ENCODE measurements around the gene CASP2.
A peak's percentile ranks its signal among the peaks of the same experiment; 100 is the strongest.
"Not testable (repeated sequence)": the region's sequence is repeated elsewhere in the genome, so short reads cannot be mapped to it uniquely, and the experiment has no call there.

Gene CASP2

GRCh38 chr7:143256932-143257331, 31.2 kb upstream of the CASP2 start:
- DNase-seq: no peak
- peak; percentile 5 for ATAC-seq
- Mint-ChIP-seq H3K27me3 (no peaks in the 10 kb centered on the region), H3K9me3 (peaks cover 24 to 27% of the 10 kb centered on the region in 2 donors), H3K4me3 (no peak overlapping the region), H3K27ac (no peak overlapping the region), H3K4me1 (peaks cover 62% of the 10 kb centered on the region)

DNA sequence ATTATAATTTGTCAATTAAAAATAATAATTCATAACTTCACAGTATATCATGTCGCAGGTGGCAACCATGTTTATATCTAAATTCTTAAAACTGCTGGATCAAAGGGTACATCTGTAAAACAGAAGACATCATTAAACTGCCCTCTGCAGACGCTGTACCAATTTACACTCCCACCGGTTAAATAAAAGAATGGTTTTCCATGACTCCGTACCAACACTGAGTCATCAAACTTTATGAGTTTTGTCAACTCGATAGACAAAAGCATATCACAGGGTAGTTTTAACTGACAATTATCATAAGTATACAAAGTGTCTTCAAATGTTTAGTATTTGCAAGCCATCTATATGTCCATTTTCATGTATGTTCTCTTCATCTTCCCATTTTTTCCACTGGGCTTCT, 30.6 kb upstream of the CASP2 start:
- H3K4me1 Mint-ChIP-seq: peaks cover 62% of the 10 kb centered on the region
- H3K27ac Mint-ChIP-seq: no peak overlapping the region
- ATAC-seq (no peak), DNase-seq (no peak)
- peaks cover 19 to 25% of the 10 kb centered on the region in 2 donors for H3K9me3 Mint-ChIP-seq
- no peak overlapping the region for H3K4me3 Mint-ChIP-seq
- no peaks in the 10 kb centered on the region for H3K27me3 Mint-ChIP-seq

GRCh38 chr7:143258831-143259230, 29.3 kb upstream of the CASP2 start:
- peak overlapping the region in 1 of 2 donors; percentile 96 for H3K27ac Mint-ChIP-seq
- H3K4me3 Mint-ChIP-seq: peak overlapping the region; percentile 66 to 78
- H3K9me3 Mint-ChIP-seq: peaks cover 11 to 15% of the 10 kb centered on the region in 2 donors
- DNase-seq: no peak
- H3K4me1 Mint-ChIP-seq: peaks cover 64% of the 10 kb centered on the region
- peak; percentile 22 for ATAC-seq
- H3K27me3 Mint-ChIP-seq: no peaks in the 10 kb centered on the region

DNA sequence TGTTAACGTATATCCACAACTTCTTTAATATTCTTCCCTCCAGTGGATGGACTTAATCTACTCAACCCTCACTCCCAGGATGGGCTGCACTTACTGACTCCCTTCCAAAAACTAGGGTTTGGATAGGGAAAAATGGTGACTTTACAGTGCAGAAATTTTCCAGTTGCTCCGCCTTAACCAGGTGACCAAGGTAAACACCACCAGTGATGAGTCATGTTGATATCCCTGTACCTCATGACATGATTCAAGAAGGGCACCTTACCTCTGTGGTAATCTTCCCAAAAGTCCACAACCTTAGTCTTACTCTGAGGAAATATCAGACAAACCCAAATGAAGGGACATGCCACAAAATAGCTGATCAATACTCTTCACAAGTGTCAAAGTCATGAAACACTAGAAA, 28.4 kb upstream of the CASP2 start:
- Mint-ChIP-seq H3K9me3 (peaks cover 5 to 7% of the 10 kb centered on the region in 2 donors), H3K27me3 (no peaks in the 10 kb centered on the region), H3K27ac (no peak overlapping the region), H3K4me1 (peaks cover 67% of the 10 kb centered on the region), H3K4me3 (no peak overlapping the region)
- DNase-seq (no peak), ATAC-seq (no peak)

DNA sequence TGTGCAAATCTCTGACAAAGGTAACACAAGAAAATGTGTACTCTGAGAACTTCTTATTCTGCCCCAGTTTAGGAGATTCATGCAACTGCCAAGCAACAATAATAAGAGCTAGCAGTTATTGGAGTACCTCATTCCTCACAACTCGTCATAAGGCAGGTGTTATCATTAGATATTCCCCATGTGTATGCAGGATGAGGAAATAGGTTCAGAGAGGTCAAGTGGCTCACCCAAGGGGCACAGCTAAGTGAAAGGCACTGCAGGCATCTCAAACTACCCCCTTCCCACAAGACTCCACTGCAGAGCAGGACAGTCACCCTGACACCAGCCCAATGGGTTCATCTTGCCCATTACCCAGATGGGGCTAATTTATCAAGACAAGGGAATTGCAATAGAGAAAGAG, 26.2 kb upstream of the CASP2 start:
- DNase-seq (no peak), ATAC-seq (no peak)
- peak overlapping the region; percentile 41 to 96 for H3K4me3 Mint-ChIP-seq
- peaks cover 5 to 7% of the 10 kb centered on the region in 2 donors for H3K9me3 Mint-ChIP-seq
- peaks cover 65% of the 10 kb centered on the region for H3K4me1 Mint-ChIP-seq
- peak overlapping the region; percentile 30 to 51 for H3K27ac Mint-ChIP-seq
- H3K27me3 Mint-ChIP-seq: no peaks in the 10 kb centered on the region

DNA sequence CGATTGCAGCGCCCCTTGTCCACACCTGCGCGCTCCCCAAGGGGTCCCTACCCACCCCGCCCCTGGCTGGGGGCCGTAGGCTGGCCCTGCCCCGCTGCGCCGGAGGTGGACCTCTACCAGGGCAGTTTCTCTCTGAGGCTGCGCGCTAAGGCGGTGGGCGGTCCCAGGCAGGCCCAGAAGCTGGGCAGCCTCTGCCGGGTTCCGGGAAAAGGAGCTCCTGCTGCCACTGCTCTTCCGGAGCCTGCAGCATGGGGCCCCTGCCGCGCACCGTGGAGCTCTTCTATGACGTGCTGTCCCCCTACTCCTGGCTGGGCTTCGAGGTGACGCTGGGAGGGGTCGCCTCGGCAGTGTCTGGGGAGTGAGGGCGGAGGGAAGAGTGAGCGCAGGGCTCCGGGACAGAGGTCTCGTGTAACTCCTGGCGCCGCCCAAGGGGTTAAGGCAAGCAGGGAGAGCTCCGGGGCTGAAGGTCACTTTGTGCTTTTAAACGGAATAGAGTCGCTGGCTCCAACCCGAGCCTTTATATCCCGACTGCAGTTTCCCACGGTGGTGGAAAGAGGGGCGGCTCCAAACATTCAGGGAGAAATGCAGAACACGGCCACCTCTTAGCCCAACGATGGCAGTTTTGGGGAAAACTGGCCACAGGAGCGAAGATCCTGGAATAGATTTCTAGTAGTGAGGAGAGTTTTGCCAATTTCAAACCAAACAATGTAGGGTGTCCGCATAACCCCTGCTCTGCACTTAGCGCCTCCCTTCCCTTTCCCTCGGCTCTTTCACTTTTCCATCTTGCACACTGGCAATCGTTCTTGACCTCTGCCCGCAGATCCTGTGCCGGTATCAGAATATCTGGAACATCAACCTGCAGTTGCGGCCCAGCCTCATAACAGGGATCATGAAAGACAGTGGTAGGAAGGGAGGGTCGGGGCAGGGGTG, 24.6 kb upstream of the CASP2 start, which contains the start of gene GSTK1:
TSS of gene GSTK1 (plus strand) at position 176 of the 930 bp plus-strand sequence. CDS start at position 249, 73 bp downstream.
- Mint-ChIP-seq H3K27ac (peak within 1 kb of the TSS; percentile 99), H3K4me3 (peak within 1 kb of the TSS; percentile 95 to 96), H3K9me3 (peaks cover 5 to 7% of the 10 kb centered on the region in 2 donors), H3K27me3 (no peaks in the 10 kb centered on the region), H3K4me1 (peaks cover 53% of the 10 kb centered on the region)
- peak; percentile 98 for ATAC-seq
- peak; percentile 70 to 84 for DNase-seq

DNA sequence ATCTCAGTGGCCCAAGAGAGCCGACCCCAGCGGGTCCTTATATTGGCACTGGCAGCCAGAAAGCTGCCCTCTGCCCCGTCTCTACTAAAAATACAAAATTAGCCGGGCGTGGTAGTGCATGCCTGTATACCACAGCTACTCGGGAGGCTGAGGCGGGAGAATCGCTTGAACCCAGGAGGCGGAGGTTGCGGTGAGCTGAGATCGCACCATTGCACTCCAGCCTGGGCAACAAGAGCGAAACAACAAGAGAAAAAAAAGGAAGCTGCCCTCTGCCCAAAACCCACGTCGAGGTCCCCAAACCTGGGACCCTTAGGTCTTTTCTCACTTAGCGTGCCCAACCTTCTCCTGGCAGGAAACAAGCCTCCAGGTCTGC, 24.0 kb upstream of the CASP2 start:
- not testable (repeated sequence) for H3K27me3 Mint-ChIP-seq, DNase-seq, ATAC-seq, H3K9me3 Mint-ChIP-seq
- Mint-ChIP-seq H3K27ac (peak overlapping the region; percentile 99), H3K4me3 (peak overlapping the region; percentile 95 to 96), H3K4me1 (peaks cover 46% of the 10 kb centered on the region)

- Mint-ChIP-seq H3K4me3 (peak overlapping the region; percentile 95 to 96), H3K9me3 (peaks cover 5 to 7% of the 10 kb centered on the region in 2 donors), H3K27me3 (no peaks in the 10 kb centered on the region), H3K27ac (peak overlapping the region; percentile 90 to 99), H3K4me1 (peaks cover 37% of the 10 kb centered on the region)
- DNase-seq: no peak
- no peak for ATAC-seq
Measured at GRCh38 chr7:143265017-143265693, 23.0 kb upstream of the CASP2 start.

DNA sequence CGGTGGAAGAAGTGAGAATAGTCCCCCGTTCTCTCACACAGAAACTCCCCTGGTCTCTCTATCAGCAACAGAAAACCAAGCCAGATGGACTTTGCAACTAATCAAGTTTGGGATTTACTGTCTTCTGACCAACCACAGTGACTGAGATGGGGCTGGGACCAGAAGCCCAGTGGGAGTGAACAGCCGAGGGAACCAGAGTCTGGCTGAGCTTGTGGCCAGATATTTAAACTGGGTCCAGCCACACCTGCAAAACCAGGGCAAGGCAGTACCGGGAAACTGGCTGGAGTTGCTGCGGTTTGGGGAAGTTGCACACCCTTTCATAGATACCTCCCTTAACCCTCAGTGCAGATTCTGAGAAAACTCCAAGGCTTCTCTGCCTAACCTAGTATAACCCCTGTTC, 18.9 kb upstream of the CASP2 start:
- DNase-seq: no peak
- Mint-ChIP-seq H3K4me1 (peaks cover 24% of the 10 kb centered on the region), H3K27me3 (no peaks in the 10 kb centered on the region), H3K4me3 (no peak overlapping the region), H3K9me3 (no peaks in the 10 kb centered on the region), H3K27ac (no peak overlapping the region)
- ATAC-seq: no peak

- H3K27ac Mint-ChIP-seq: no peak overlapping the region
- no peak overlapping the region for H3K4me3 Mint-ChIP-seq
- no peak for ATAC-seq
- DNase-seq: no peak
- H3K27me3 Mint-ChIP-seq: no peaks in the 10 kb centered on the region
- H3K4me1 Mint-ChIP-seq: peaks cover 5% of the 10 kb centered on the region
- H3K9me3 Mint-ChIP-seq: no peaks in the 10 kb centered on the region
Measured at GRCh38 chr7:143271240-143271639, 16.9 kb upstream of the CASP2 start.

DNA sequence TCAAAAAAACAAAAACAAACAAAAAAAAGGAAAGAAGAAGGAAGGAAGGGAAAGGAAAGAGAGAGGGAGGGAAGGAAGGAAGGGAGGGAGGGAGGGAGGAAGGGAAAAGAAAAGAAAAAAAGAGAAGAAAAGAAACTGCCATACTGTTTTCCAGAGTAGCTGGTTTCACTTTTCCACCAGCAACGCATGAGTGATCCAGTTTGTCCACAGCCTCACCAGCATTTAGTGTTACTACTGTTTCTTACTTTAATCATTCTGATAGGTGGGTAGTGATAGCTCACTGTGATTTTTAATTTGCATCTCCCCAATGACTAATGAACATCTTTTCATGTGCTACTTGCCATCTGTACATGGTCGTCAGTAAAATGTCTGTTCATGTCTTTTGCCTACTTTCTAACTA, 15.3 kb upstream of the CASP2 start:
- Mint-ChIP-seq H3K4me1 (peaks cover 4% of the 10 kb centered on the region), H3K4me3 (no peak overlapping the region), H3K9me3 (no peaks in the 10 kb centered on the region), H3K27me3 (no peaks in the 10 kb centered on the region), H3K27ac (no peak overlapping the region)
- ATAC-seq (peak; percentile 43), DNase-seq (no peak)

DNA sequence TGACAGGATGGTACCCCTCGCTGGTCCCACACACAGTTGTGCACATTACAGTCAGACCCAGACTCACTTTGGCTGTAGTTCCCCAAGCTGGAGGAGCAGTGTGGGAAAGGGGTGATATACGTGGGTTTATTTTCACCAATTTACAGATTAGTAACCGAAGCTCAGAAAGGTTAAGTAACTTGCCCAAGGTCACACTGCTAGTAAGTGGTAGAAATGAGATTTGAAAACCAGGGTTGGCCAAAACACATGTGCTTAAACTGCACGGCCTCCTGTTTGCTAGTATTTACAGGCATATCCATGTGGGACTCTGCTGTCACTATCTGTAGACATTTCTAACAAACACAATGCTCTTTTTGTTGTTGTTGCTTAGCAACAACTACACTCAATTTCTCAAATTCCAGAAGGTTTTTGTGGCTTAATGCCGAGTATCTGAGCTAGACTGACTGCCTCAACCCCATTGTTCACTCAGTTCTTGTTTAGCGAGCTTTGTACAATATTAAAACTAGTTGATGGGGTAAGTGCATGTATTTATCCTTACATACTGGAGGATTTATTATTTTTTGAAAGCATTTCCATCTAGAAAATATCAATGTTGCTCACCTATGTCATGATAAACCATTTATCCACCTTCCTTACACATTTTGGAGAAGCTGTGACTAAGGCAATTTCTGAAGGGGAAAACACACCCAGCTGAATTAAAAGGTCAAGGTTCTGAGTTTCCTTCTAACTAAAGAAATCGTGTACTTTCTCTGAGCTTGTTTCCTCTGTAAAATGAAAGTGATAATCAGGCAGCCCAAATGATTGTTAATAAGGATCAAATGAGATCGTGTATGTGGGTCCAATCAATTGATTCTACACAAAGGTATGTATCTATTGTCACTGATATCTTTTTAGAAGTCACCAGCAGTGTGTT, 8.7 kb upstream of the CASP2 start:
- H3K9me3 Mint-ChIP-seq: no peaks in the 10 kb centered on the region

DNA sequence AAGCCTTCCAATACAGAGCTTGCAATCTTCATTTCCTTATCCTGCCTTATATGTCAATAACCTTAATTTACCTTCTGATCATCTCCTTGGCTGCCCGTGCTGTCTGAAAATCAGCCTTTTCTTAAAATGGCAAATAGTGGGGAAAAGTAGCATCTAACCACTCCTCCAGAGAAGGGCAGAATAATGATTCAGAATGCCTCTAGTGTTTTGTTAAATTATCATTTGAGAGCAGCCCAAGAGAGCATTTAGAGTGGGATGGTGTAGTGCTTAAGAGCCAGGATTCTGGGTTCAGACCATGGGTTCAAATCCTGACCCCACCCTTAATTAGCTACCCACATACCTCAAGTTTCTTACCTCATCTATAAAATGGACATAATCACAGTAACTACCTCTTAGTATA, 8.0 kb upstream of the CASP2 start:
- Mint-ChIP-seq H3K9me3 (no peaks in the 10 kb centered on the region), H3K27me3 (no peaks in the 10 kb centered on the region), H3K27ac (peak overlapping the region; percentile 75 to 91), H3K4me1 (peaks cover 46% of the 10 kb centered on the region), H3K4me3 (peak overlapping the region; percentile 71 to 80)
- DNase-seq (no peak), ATAC-seq (peak; percentile 21)

More for the DNA sequence above, 8.7 kb upstream of the CASP2 start:
- DNase-seq: no peak
- H3K4me3 Mint-ChIP-seq: peak overlapping the region; percentile 71 to 80
- peaks cover 42% of the 10 kb centered on the region for H3K4me1 Mint-ChIP-seq
- ATAC-seq: peak; percentile 75
- H3K27ac Mint-ChIP-seq: peak overlapping the region; percentile 75 to 91
- H3K27me3 Mint-ChIP-seq: no peaks in the 10 kb centered on the region

- ATAC-seq: no peak
- no peak for DNase-seq
- H3K4me3 Mint-ChIP-seq: peak overlapping the region; percentile 71 to 80
- H3K9me3 Mint-ChIP-seq: no peaks in the 10 kb centered on the region
- H3K27me3 Mint-ChIP-seq: no peaks in the 10 kb centered on the region
- H3K27ac Mint-ChIP-seq: peak overlapping the region; percentile 5 to 75
- peaks cover 46% of the 10 kb centered on the region for H3K4me1 Mint-ChIP-seq
Measured at GRCh38 chr7:143280566-143280965, 7.6 kb upstream of the CASP2 start.

DNA sequence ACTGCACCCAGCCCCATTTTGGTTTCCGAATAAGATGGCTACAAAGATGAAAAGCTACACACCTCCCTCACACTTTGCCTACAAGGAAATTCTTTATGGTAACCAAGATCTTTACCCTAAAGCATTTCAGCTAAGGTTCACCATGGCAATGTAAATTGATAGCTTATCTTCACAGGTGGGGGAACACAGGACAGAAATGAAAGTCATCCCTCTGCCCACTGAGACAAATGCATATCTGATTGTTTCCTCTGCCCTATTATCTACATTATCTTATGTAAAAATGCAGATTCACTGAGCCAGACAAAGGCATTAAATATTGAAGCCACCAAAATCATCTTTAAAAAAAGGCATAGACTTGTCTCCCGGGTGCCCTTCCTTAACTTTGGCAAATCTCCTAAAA, 6.6 kb upstream of the CASP2 start:
- ATAC-seq (no peak), DNase-seq (no peak)
- Mint-ChIP-seq H3K27ac (peak overlapping the region in 1 of 2 donors; percentile 29), H3K27me3 (no peaks in the 10 kb centered on the region), H3K4me3 (no peak overlapping the region), H3K9me3 (no peaks in the 10 kb centered on the region), H3K4me1 (peaks cover 46% of the 10 kb centered on the region)

All from stimulated activated naive CD8-positive, alpha-beta T cell treated with anti-CD3 and anti-CD28 coated beads, Interleukin-15, amount 100 ng/mL, for 72 hours (primary cell).